ENCODE data around the gene KCNH1. TPM values are rescaled to one million over a fixed set of nuclear protein-coding genes. Genes with fewer than 3 reads are reported as not detected.

KCNH1 gene
- total RNA-seq, 4 donors from 2014 or later, result not detected

DNA sequence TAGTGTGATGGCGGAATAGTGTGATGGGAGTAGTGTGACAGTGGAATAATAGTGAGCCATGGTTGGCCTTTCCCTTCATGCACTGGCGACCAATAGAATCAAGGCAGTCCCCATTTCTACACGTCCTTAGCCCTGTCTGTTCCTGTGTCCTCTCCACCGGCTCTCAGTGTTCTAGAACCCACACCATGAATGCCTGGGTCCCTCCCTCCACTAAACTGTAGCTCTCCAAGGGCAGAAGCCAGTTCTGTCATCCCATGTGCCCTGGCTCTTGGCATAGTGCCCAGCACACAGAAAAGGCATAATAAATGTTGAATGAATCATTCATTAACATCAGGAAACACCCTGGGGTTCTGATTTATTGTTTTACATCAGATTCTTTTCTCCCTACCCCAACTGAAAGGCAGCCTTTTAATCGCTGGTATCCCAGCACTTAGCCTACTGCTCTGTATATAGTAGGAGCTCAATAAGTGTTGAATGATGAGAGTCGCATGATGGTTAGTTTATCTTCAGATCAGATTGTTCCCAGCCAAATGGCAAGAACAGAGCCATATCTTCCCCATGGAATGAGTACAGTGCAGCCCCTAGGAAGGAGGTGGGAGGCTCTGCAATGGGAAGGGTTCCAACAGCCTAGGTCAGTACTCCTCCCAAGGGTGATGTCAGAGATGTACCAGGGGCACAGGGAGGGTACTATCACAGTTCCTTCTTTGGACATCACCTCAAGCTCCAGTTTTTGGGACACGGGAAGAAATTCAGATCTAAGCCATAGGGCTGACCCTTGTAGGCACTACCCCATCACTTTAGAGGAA lies 479.6 kb downstream of the KCNH1 start:
- intact Hi-C loops (cut with DNase I; ENCODE audit: low total_unique reads), result no loop called here
- no peak for DNase-seq (ENCODE audit: low spot score in 2 of 2)
- TF ChIP-seq POLR2A (IDR thresholded peaks at IDR 0.05) (no peak), CTCF (IDR thresholded peaks at IDR 0.05) (no peak)
- no peak overlapping the region for H3K4me3 ChIP-seq (ENCODE audit: low read depth, poor library complexity, severe bottlenecking)
- 74 to 86% methylated on average over 7 of the region's 7 CpGs for WGBS, 2 donors

- WGBS, 2 donors, result 50 to 53% methylated on average over 6 of the region's 6 CpGs
- no peak for DNase-seq (ENCODE audit: low spot score in 2 of 2)
- H3K4me3 ChIP-seq (ENCODE audit: low read depth, poor library complexity, severe bottlenecking), result no peak overlapping the region
- no peak for TF ChIP-seq CTCF (IDR thresholded peaks at IDR 0.05)
- TF ChIP-seq POLR2A (IDR thresholded peaks at IDR 0.05), result no peak
- intact Hi-C loops (cut with DNase I; ENCODE audit: low total_unique reads), result no loop called here
Observed at GRCh38 chr1:210653771-210654170, 480.2 kb downstream of the KCNH1 start.

- TF ChIP-seq POLR2A (IDR thresholded peaks at IDR 0.05) (no peak), CTCF (IDR thresholded peaks at IDR 0.05) (no peak)
- no peak overlapping the region for H3K4me3 ChIP-seq (ENCODE audit: low read depth, poor library complexity, severe bottlenecking)
- WGBS, 2 donors, result 81 to 82% methylated on average over 7 of the region's 7 CpGs
- intact Hi-C loops (cut with DNase I; ENCODE audit: low total_unique reads), result no loop called here
- DNase-seq (ENCODE audit: low spot score in 2 of 2), result no peak
Observed at GRCh38 chr1:210652329-210652954, 481.5 kb downstream of the KCNH1 start.

DNA sequence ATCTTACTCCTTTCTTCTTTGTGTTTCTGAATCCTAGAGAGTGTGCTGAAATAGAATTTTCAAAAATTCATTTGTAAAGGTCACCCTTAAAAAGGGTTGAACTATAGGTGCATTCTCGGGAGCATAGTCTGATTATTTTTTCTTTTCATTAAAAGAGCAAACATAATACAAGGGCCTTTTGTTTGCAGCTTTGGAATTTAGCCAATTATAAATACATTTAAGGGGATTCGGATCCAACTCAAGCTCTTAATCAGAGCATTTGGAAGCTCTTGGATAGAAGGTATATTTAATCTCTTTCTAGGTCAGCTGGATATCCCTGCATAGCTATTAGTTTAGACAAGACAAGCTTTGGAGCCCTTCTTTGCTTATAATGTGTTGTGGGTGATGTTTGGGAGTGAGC lies 483.5 kb downstream of the KCNH1 start:
- TF ChIP-seq CTCF (IDR thresholded peaks at IDR 0.05) (no peak), POLR2A (IDR thresholded peaks at IDR 0.05) (no peak)
- H3K4me3 ChIP-seq (ENCODE audit: low read depth, poor library complexity, severe bottlenecking), result no peak overlapping the region
- DNase-seq (ENCODE audit: low spot score in 2 of 2), result no peak
- WGBS, 2 donors, result 66 to 83% methylated on average over 2 of the region's 2 CpGs
- intact Hi-C loops (cut with DNase I; ENCODE audit: low total_unique reads), result no loop called here

DNA sequence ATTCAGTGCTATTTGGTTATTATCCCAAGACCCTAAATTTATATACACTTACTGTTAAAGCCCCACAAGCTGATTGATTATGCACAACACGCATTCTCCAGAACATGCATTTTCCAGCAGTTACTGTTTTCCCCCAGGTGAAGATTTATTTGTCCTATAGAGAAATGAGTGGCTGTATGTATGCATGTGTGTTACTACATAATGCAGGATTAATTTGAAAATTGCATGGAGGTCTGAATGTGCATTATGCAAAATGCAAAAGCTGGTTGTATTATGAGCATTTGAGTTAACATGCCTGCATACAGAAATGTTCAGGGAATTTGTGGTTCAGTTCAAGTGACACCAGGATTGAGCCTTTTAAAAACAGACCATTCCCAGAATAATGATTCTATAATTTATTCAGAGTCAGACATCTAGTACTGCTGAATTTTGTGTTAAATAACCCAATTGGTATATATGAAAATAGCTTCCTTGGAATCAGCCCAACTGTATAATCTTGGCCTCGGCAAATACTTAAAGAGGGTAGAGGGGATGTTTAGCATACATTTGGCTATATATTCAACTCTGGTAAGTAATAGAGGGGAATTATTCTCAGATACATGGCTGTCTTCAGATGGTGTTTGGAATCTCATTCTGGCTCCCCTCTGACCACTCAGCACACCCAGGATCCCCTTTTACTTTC lies 485.2 kb downstream of the KCNH1 start:
- DNase-seq (ENCODE audit: low spot score in 2 of 2), result no peak
- WGBS, 2 donors, result 46 to 75% methylated on average over 2 of the region's 2 CpGs
- H3K4me3 ChIP-seq (ENCODE audit: low read depth, poor library complexity, severe bottlenecking), result no peak overlapping the region
- TF ChIP-seq POLR2A (IDR thresholded peaks at IDR 0.05), result no peak
- TF ChIP-seq CTCF (IDR thresholded peaks at IDR 0.05), result no peak
- intact Hi-C loops (cut with DNase I; ENCODE audit: low total_unique reads), result no loop called here

All from lower leg skin (tissue), 4 donors.